CD14-positive monocyte (primary cell): Measurements from ENCODE around the gene GRK5. TPM values are rescaled to one million over a fixed set of nuclear protein-coding genes. Genes with fewer than 3 reads are reported as not detected.

ENCODE experiments used
- DNase-seq, 3 donors: peaks; one replicate each; pipeline ENCODE4 v3.0.0-alpha.2; 2011 to 2022
- H2AFZ ChIP-seq: 2 replicates; pipeline ENCODE4 v1.6.0; 2012; ENCODE audit warnings: mild to moderate bottlenecking, low read depth, low read length, inconsistent platforms; ENCODE audit not compliant: insufficient read depth, poor library complexity, severe bottlenecking
- H3K27ac ChIP-seq, 2 donors: 1 replicate in 1 of 2; 2 replicates in 1 of 2; pipeline ENCODE4 v1.5.1; 2012 to 2013; ENCODE audit warnings: low read length in 2 of 2, control low read depth in 1 of 2, inconsistent platforms in 1 of 2, low read depth in 1 of 2, mild to moderate bottlenecking in 1 of 2
- H3K27me3 ChIP-seq, 2 donors: one replicate each; pipeline versions ENCODE4 v1.6.0 to v1.6.1; 2011 to 2013; ENCODE audit warnings: low read length in 2 of 2; ENCODE audit not compliant: control insufficient read depth in 2 of 2, insufficient read depth in 2 of 2
- H3K36me3 ChIP-seq, 2 donors: replicated peaks in 1 of 2; 1 replicate in 1 of 2; 2 replicates in 1 of 2; pipeline versions ENCODE4 v1.5.1 to v1.6.1; 2012 to 2013; ENCODE audit warnings: low read length in 2 of 2, control low read depth in 1 of 2, inconsistent platforms in 1 of 2, mild to moderate bottlenecking in 1 of 2; ENCODE audit not compliant: insufficient read depth in 2 of 2, control insufficient read depth in 1 of 2
- H3K4me1 ChIP-seq, 2 donors: 1 replicate in 1 of 2; 2 replicates in 1 of 2; pipeline versions ENCODE4 v1.5.1 to v1.6.1; 2012 to 2013; ENCODE audit warnings: low read length in 2 of 2, control low read depth in 1 of 2, inconsistent platforms in 1 of 2, mild to moderate bottlenecking in 1 of 2, moderate library complexity in 1 of 2; ENCODE audit not compliant: insufficient read depth in 2 of 2, control insufficient read depth in 1 of 2
- H3K4me2 ChIP-seq: replicated peaks from 2 replicates; pipeline ENCODE3; 2012; ENCODE audit warnings: low read length, moderate library complexity, mild to moderate bottlenecking; ENCODE audit not compliant: poor library complexity, severe bottlenecking; ENCODE audit errors: extremely low read depth
- H3K4me3 ChIP-seq, 3 experiments: fragments of 200-600 bp in 1 of 3; sonication (generic) in 1 of 3; replicated peaks in 1 of 3; 1 replicate in 2 of 3; 2 replicates in 1 of 3; pipeline ENCODE4 v1.5.1; 2011 to 2013; ENCODE audit warnings: low read length in 3 of 3, mild to moderate bottlenecking in 3 of 3, control low read depth in 2 of 3, low read depth in 2 of 3, inconsistent platforms in 1 of 3, moderate library complexity in 1 of 3
- H3K79me2 ChIP-seq: 2 replicates; pipeline ENCODE4 v1.6.0; 2012; ENCODE audit warnings: mild to moderate bottlenecking, control low read depth, inconsistent platforms, low read length, moderate library complexity; ENCODE audit not compliant: insufficient read depth
- H3K9ac ChIP-seq: 2 replicates; pipeline ENCODE4 v1.6.0; 2017; ENCODE audit warnings: low read length, mild to moderate bottlenecking; ENCODE audit not compliant: insufficient read depth, poor library complexity, severe bottlenecking
- H3K9me3 ChIP-seq, 2 donors: replicated peaks in 1 of 2; 1 replicate in 1 of 2; 2 replicates in 1 of 2; pipeline versions ENCODE4 v1.5.1 to v1.6.1; 2012 to 2013; ENCODE audit warnings: low read length in 2 of 2, control low read depth in 1 of 2; ENCODE audit not compliant: control insufficient read depth in 1 of 2, insufficient read depth in 1 of 2
- H4K20me1 ChIP-seq: 2 replicates; pipeline ENCODE4 v1.6.0; 2012; ENCODE audit warnings: mild to moderate bottlenecking, low read length, control low read depth, moderate library complexity; ENCODE audit not compliant: insufficient read depth
- H3K27ac Mint-ChIP-seq, 7 donors: one replicate each; pipeline ENCODE4 v1.8.0; 2020; ENCODE audit warnings: mild to moderate bottlenecking in 7 of 7, mixed read lengths in 7 of 7, moderate library complexity in 6 of 7, inconsistent platforms in 2 of 7
- H3K27me3 Mint-ChIP-seq, 3 donors: one replicate each; pipeline ENCODE4 v1.8.0; 2021 to 2022; ENCODE audit warnings: low read depth in 3 of 3, mild to moderate bottlenecking in 3 of 3, mixed read lengths in 3 of 3, moderate library complexity in 3 of 3, inconsistent platforms in 1 of 3
- H3K36me3 Mint-ChIP-seq, 2 donors: one replicate each; pipeline ENCODE4 v1.8.0; 2020; ENCODE audit warnings: mixed read lengths in 2 of 2, inconsistent platforms in 1 of 2, mild to moderate bottlenecking in 1 of 2
- H3K4me1 Mint-ChIP-seq: one replicate; pipeline ENCODE4 v1.8.0; 2020; ENCODE audit warnings: mild to moderate bottlenecking, mixed read lengths
- H3K4me3 Mint-ChIP-seq, 2 donors: one replicate each; pipeline ENCODE4 v1.8.0; 2020; ENCODE audit warnings: mild to moderate bottlenecking in 2 of 2, mixed read lengths in 2 of 2, moderate library complexity in 1 of 2
- H3K9me3 Mint-ChIP-seq, 7 donors: one replicate each; pipeline ENCODE4 v1.8.0; 2020 to 2022; ENCODE audit warnings: mixed read lengths in 7 of 7, mild to moderate bottlenecking in 6 of 7, moderate library complexity in 6 of 7, inconsistent platforms in 2 of 7
- WGBS: methylation state at CpG from one replicate; pipeline ENCODE4 v1.1.5; 2013; ENCODE audit warnings: missing lambda C conversion rate; ENCODE audit not compliant: insufficient coverage; 5-methylcytosine and 5-hydroxymethylcytosine counted together
- intact Hi-C, 2 donors: fragments of 100-400 bp; cut with micrococcal nuclease; formaldehyde crosslinking; loops; one replicate each; pipeline versions ENCODE4 v1.15.0 to v1.15.1; 2023
- polyA plus RNA-seq, 3 donors: library from polyadenylated mRNA; depleted of rRNA in 1 of 3; unstranded in 2 of 3; stranded (reverse) in 1 of 3; fragments of 300-500 nt in 2 of 3; fragments of >200 nt in 1 of 3; fragmentation: Illumina TruSeq in 2 of 3; gene quantifications; 1 replicate in 2 of 3; 2 replicates in 1 of 3; pipeline ENCODE4 v1.2.3, GENCODE V29; 2012 to 2021
- TF ChIP-seq, protein P1 (sequence below): fragments of 200-600 bp; IDR thresholded peaks from one replicate; pipeline ENCODE4 v1.8.0; 2022; ENCODE audit warnings: antibody characterized with exemption, mild to moderate bottlenecking

GRK5 gene
- polyA plus RNA-seq, 3 donors, result 1.2 to 6.5 (median 2.8) TPM

DNA sequence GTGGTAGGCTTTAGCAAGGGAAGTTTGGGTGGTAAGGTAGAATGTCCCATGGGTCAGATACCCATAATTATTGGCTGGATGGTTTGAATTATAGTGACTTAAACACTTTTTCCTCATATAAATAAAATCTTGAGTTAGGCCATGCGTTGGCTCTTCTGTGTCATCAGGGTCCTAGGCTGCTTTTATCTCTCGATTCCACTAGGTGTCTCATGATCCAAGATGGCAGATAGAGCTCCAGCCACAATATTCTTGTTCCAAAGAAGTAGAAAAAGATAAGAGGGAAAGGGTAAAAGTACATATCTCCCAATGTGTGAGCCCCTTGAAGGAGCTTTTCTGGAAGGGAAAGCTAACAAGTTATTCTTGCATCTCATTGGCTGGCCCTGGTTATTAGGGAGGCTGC, 144.7 kb downstream of the GRK5 start:
- no peak overlapping the region for H3K27ac ChIP-seq
- peaks cover 0 to 11% of the 10 kb centered on the region in 2 donors for H3K4me1 ChIP-seq
- no peaks in the 10 kb centered on the region for H3K27me3 ChIP-seq
- Mint-ChIP-seq H3K27me3 (peaks cover 3 to 5% (median 5%) of the 10 kb centered on the region in 3 donors), H3K4me1 (peaks cover 5% of the 10 kb centered on the region), H3K27ac (no peak overlapping the region), H3K36me3 (peaks cover 17 to 21% of the 10 kb centered on the region in 2 donors), H3K4me3 (no peak overlapping the region), H3K9me3 (peaks cover 19 to 40% (median 35%) of the 10 kb centered on the region in 7 donors)
- no peak for DNase-seq
- TF ChIP-seq, protein P1, sequence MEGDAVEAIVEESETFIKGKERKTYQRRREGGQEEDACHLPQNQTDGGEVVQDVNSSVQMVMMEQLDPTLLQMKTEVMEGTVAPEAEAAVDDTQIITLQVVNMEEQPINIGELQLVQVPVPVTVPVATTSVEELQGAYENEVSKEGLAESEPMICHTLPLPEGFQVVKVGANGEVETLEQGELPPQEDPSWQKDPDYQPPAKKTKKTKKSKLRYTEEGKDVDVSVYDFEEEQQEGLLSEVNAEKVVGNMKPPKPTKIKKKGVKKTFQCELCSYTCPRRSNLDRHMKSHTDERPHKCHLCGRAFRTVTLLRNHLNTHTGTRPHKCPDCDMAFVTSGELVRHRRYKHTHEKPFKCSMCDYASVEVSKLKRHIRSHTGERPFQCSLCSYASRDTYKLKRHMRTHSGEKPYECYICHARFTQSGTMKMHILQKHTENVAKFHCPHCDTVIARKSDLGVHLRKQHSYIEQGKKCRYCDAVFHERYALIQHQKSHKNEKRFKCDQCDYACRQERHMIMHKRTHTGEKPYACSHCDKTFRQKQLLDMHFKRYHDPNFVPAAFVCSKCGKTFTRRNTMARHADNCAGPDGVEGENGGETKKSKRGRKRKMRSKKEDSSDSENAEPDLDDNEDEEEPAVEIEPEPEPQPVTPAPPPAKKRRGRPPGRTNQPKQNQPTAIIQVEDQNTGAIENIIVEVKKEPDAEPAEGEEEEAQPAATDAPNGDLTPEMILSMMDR, result no peak
- no peak overlapping the region for H3K9ac ChIP-seq
- WGBS, result no CpG with 5 or more reads among the region's 2 CpGs
- intact Hi-C loops, result loop anchor here in 1 of 2 donors (10.0 kb wide), 1 partner anchor 63 kb away; no protein-coding TSS in a partner anchor
- H4K20me1 ChIP-seq, result no peaks in the 10 kb centered on the region
- H3K79me2 ChIP-seq, result no peaks in the 10 kb centered on the region
- H3K9me3 ChIP-seq, result peaks cover 28 to 34% of the 10 kb centered on the region in 2 donors
- no peak overlapping the region for H3K4me3 ChIP-seq
- peaks cover 0 to 6% of the 10 kb centered on the region in 2 donors for H3K36me3 ChIP-seq
- no peak overlapping the region for H3K4me2 ChIP-seq
- no peak overlapping the region for H2AFZ ChIP-seq

DNA sequence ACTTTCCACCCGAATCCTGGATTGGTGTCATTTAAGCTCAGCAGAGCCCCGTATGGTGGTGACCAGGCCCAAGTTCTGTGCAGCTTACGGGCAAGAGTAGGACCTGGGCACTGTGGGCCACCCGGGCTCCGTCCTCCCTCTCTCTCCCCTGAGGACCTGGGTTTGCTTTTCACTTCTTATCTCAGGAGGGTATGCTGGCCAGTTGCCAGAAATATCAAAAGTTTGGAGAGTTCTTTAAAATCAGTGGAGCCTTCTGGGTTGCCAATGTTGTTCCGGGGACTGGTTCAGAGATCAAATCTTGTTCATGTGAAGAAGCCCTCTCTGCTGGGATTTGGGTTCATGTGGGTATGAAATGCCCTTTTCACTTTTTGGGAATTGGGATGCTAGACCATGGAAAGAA, 145.4 kb downstream of the GRK5 start:
- Mint-ChIP-seq H3K4me3 (no peak overlapping the region), H3K9me3 (peaks cover 17 to 40% (median 33%) of the 10 kb centered on the region in 7 donors), H3K27ac (no peak overlapping the region), H3K27me3 (peaks cover 3 to 5% (median 5%) of the 10 kb centered on the region in 3 donors), H3K4me1 (peaks cover 5% of the 10 kb centered on the region), H3K36me3 (peaks cover 13 to 21% of the 10 kb centered on the region in 2 donors)
- DNase-seq, result no peak
- Histone ChIP-seq H3K4me2 (no peak overlapping the region), H3K9me3 (peaks cover 28 to 34% of the 10 kb centered on the region in 2 donors), H3K79me2 (no peaks in the 10 kb centered on the region), H3K4me3 (no peak overlapping the region), H2AFZ (no peak overlapping the region), H3K27me3 (no peaks in the 10 kb centered on the region), H3K9ac (no peak overlapping the region), H3K36me3 (peaks cover 0 to 6% of the 10 kb centered on the region in 2 donors), H3K4me1 (peaks cover 0 to 11% of the 10 kb centered on the region in 2 donors), H4K20me1 (no peaks in the 10 kb centered on the region), H3K27ac (no peak overlapping the region)
- TF ChIP-seq, protein P1, result no peak
- WGBS, result 96% methylated on average over 6 of the region's 6 CpGs
- intact Hi-C loops, result loop anchor here in 1 of 2 donors (10.0 kb wide), 1 partner anchor 62 kb away; no protein-coding TSS in a partner anchor
